Measurements from ENCODE around the gene HPS1.

DNA sequence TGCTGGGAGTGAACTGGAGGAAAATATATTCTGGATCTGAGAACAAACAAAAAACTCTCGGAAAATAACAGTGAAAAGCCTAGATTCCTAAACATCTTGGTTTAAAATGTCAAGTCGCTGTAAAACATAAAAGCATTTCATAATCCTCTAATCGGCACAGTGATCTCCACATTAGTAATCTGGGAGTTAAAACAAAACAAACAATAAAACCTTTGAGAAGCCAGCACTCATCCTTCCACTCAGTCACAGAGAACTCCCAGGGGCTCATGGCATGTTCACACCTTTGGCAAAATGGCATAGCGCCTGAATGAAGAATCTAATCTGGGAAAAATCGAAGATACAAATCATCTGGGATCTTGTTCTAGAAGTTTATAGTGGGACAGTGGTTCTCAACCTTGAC lies 24.1 kb upstream of the HPS1 start:
- TF ChIP-seq, protein P1, sequence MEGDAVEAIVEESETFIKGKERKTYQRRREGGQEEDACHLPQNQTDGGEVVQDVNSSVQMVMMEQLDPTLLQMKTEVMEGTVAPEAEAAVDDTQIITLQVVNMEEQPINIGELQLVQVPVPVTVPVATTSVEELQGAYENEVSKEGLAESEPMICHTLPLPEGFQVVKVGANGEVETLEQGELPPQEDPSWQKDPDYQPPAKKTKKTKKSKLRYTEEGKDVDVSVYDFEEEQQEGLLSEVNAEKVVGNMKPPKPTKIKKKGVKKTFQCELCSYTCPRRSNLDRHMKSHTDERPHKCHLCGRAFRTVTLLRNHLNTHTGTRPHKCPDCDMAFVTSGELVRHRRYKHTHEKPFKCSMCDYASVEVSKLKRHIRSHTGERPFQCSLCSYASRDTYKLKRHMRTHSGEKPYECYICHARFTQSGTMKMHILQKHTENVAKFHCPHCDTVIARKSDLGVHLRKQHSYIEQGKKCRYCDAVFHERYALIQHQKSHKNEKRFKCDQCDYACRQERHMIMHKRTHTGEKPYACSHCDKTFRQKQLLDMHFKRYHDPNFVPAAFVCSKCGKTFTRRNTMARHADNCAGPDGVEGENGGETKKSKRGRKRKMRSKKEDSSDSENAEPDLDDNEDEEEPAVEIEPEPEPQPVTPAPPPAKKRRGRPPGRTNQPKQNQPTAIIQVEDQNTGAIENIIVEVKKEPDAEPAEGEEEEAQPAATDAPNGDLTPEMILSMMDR (IDR thresholded peaks at IDR 0.05): no peak
- TF ChIP-seq POLR2A (IDR thresholded peaks at IDR 0.05): no peak

All from esophagus squamous epithelium (tissue), 4 donors.